ENCODE measurements around the gene TLCD4.
"Not testable (repeated sequence)": the region's sequence is repeated elsewhere in the genome, so short reads cannot be mapped to it uniquely, and the experiment has no call there.

The TLCD4 gene

DNA sequence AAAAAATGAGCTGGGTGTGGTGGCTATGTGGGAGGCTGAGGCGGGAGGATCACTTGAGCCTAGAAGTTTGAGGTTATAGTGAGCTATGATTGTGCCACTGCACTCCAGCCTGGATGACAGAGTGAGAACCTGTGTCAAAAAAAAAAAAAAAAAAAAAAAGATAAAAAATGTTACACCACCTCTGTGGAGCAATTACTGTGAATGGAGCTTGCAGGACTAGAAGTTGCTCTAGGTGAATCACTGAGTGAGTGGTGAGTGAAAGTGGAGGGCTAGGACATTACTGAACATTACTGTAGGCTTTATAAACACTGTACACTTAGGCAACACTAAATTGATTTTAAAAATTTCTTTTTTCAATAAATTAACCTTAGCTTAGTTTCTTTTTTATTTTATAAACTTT, 21.9 kb downstream of the TLCD4 start:
- no peak for DNase-seq (ENCODE audit: extremely low read depth, low read depth)
- no peak overlapping the region for H3K4me3 ChIP-seq (replicated peaks; ENCODE audit: low read depth, low read length)

DNA sequence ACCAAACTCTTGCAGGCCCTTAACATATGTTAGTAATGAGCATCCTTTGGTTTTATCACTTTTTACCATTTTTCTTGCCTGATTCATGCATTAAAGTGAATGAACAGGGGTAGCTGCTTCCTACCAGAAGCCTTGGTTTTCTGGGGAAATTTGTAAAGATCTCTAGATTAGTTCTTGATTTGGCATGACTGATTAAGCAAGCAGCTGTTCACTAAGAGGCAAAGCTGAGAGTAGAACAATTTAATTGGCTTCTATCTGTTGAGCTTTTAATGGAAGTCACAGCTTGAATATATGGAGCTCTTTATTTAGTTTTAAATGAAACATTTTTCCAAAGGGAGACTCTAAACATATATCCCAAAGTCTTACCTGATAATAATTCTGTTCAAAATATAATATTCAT, 23.6 kb downstream of the TLCD4 start:
- no peak for DNase-seq (ENCODE audit: extremely low read depth, low read depth)
- H3K4me3 ChIP-seq (replicated peaks; ENCODE audit: low read depth, low read length): no peak overlapping the region
- TF ChIP-seq, protein P1, sequence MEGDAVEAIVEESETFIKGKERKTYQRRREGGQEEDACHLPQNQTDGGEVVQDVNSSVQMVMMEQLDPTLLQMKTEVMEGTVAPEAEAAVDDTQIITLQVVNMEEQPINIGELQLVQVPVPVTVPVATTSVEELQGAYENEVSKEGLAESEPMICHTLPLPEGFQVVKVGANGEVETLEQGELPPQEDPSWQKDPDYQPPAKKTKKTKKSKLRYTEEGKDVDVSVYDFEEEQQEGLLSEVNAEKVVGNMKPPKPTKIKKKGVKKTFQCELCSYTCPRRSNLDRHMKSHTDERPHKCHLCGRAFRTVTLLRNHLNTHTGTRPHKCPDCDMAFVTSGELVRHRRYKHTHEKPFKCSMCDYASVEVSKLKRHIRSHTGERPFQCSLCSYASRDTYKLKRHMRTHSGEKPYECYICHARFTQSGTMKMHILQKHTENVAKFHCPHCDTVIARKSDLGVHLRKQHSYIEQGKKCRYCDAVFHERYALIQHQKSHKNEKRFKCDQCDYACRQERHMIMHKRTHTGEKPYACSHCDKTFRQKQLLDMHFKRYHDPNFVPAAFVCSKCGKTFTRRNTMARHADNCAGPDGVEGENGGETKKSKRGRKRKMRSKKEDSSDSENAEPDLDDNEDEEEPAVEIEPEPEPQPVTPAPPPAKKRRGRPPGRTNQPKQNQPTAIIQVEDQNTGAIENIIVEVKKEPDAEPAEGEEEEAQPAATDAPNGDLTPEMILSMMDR (IDR thresholded peaks at IDR 0.05; ENCODE audit: low read depth, low read length, missing control alignments): no peak

More for the DNA sequence above, 21.9 kb downstream of the TLCD4 start:
- TF ChIP-seq, protein P1 (IDR thresholded peaks at IDR 0.05; ENCODE audit: low read depth, low read length, missing control alignments): no peak

DNA sequence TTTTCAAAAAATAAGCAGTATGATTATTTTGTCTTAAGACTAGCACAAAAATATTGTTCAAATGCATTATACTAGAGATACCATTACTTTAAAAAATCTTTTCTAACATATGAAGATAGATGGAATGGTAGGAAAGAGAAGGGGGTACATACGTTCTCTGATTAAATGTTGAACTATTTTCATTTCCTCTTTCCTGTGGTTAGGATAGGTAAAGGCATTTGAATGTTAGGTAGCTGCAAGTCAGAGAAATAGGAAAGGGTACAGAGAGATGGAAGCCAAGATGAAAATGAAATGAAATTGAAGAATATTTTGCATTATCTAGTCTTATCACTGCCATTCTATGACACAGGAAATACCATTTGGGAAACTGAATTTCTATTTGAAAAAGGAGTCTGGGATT, 28.3 kb downstream of the TLCD4 start:
- H3K4me3 ChIP-seq (replicated peaks; ENCODE audit: low read depth, low read length): no peak overlapping the region
- DNase-seq (ENCODE audit: extremely low read depth, low read depth): no peak
- TF ChIP-seq, protein P1 (IDR thresholded peaks at IDR 0.05; ENCODE audit: low read depth, low read length, missing control alignments): no peak

DNA sequence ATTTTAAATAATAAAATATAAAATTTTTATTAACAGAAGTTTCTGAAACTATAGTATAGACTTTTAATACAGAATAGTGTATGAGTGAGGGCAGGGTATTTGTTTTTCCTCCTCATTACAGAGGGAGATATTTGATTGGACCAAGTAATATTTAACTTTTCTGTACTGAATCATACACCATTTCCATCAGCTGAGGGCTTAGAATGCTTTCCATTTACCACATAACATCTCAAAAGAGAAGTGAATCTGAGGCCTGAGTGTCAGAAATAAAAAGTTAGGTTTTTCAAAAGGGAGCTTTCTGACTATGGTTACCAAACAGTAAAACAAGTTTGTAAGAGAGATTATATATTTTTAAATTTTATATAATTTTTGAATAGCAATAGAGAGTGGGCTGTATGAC, 29.5 kb downstream of the TLCD4 start:
- no peak for DNase-seq (ENCODE audit: extremely low read depth, low read depth)
- TF ChIP-seq, protein P1 (IDR thresholded peaks at IDR 0.05; ENCODE audit: low read depth, low read length, missing control alignments): no peak
- no peak overlapping the region for H3K4me3 ChIP-seq (replicated peaks; ENCODE audit: low read depth, low read length)

DNA sequence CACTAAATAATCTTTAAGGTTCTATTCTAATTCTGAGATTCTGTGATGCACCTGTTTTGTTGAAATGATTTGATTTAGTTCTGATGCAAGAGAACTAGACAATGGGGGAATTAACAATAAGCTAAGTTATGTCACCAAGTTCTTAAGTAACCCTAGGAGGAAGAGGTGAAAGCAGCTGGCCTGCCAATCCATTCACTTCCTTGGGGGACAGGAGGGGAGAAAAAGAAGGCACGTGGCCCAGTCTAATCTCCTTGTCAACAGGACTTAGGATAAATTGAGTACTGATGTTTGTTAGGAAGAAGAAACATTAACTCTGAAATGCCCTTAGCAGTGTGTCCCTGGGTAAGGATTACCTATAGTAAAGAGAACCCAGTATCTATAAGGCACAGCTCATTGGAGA, 36.9 kb downstream of the TLCD4 start:
- TF ChIP-seq, protein P1 (IDR thresholded peaks at IDR 0.05; ENCODE audit: low read depth, low read length, missing control alignments): no peak
- no peak overlapping the region for H3K4me3 ChIP-seq (replicated peaks; ENCODE audit: low read depth, low read length)
- DNase-seq (ENCODE audit: extremely low read depth, low read depth): no peak

DNA sequence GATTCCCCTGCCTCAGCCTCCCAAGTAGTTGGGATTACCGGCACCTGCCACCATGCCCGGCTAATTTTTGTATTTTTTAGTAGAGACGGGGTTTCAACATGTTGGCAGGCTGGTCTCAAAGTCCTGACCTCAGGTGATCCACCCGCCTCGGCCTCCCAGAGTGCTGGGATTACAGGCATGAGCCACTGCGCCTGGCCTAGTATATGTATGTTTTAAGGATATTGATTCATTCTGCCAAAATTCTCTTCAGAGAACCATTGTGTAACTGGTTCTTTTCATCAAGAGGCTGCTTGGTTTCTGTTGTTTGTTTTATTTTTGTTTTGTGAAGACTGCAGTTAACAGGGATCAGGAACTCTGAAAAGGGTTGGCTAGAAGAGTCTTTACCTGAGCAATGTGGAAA, 48.4 kb downstream of the TLCD4 start:
- DNase-seq (ENCODE audit: extremely low read depth, low read depth); H3K4me3 ChIP-seq (replicated peaks; ENCODE audit: low read depth, low read length): not testable (repeated sequence)

Measured in HFF-Myc (cell line).